Tibial nerve (tissue), 4 donors: ENCODE results near the gene TBC1D23. TPM values are rescaled to one million over a fixed set of nuclear protein-coding genes. Genes with fewer than 3 reads are reported as not detected.
A peak's percentile ranks its signal among the peaks of the same experiment; 100 is the strongest.
"Not testable (repeated sequence)": the region's sequence is repeated elsewhere in the genome, so short reads cannot be mapped to it uniquely, and the experiment has no call there.

Experiments
- DNase-seq, 2 donors: peaks; one replicate each; pipeline ENCODE4 v3.0.0-alpha.2; 2019; ENCODE audit warnings: low spot score in 2 of 2
- H3K27ac ChIP-seq, 4 donors: fragments of 200-600 bp; sonication (generic) in 3 of 4; one replicate each; pipeline ENCODE4 v1.5.1; 2017 to 2019; ENCODE audit warnings: mild to moderate bottlenecking in 1 of 4
- H3K27me3 ChIP-seq, 2 donors: fragments of 200-600 bp; sonication (generic) in 1 of 2; one replicate each; pipeline versions ENCODE4 v1.5.1 to v1.6.0; 2017 to 2019
- H3K36me3 ChIP-seq, 3 donors: fragments of 200-600 bp; sonication (generic); one replicate each; pipeline ENCODE4 v1.5.1; 2018 to 2019
- H3K4me1 ChIP-seq, 4 donors: fragments of 200-600 bp; sonication (generic) in 3 of 4; one replicate each; pipeline ENCODE4 v1.5.1; 2017 to 2019
- H3K4me3 ChIP-seq, 4 donors: fragments of 200-600 bp; sonication (generic) in 3 of 4; one replicate each; pipeline ENCODE4 v1.5.1; 2017 to 2019; ENCODE audit warnings: mild to moderate bottlenecking in 1 of 4, moderate library complexity in 1 of 4
- H3K9me3 ChIP-seq, 4 donors: fragments of 200-600 bp; sonication (generic) in 3 of 4; one replicate each; pipeline ENCODE4 v1.5.1; 2017 to 2019
- CTCF ChIP-seq, 5 experiments: fragments of 200-600 bp in 3 of 5; fragments of 450-650 bp in 2 of 5; sonication (generic) in 3 of 5; IDR thresholded peaks; one replicate each; pipeline ENCODE4 v1.5.1; 2016 to 2019; ENCODE audit warnings: antibody characterized with exemption in 5 of 5, mild to moderate bottlenecking in 3 of 5, moderate library complexity in 2 of 5
- EP300 ChIP-seq, 2 donors: sonication (generic); formaldehyde crosslinking; IDR thresholded peaks; one replicate each; pipeline ENCODE4 v1.6.1; 2017; ENCODE audit warnings: antibody characterized with exemption in 2 of 2, mild to moderate bottlenecking in 1 of 2
- POLR2A ChIP-seq, 2 donors: fragments of 450-650 bp; IDR thresholded peaks; one replicate each; pipeline ENCODE4 v1.6.1; 2017; ENCODE audit warnings: antibody characterized with exemption in 2 of 2, mild to moderate bottlenecking in 2 of 2, moderate library complexity in 2 of 2
- WGBS, 2 donors: methylation state at CpG; one replicate each; pipeline ENCODE4 v1.1.5; 2018; 5-methylcytosine and 5-hydroxymethylcytosine counted together
- total RNA-seq, 4 donors: library from RNA; depleted of rRNA; stranded (reverse); fragments of >200 nt; gene quantifications; one replicate each; pipeline ENCODE4 v1.1.0, GENCODE V29; 2016

TBC1D23 gene
- total RNA-seq, 4 donors from 2014 or later = 21.6 to 32.2 (median 28.2) TPM

- TF ChIP-seq CTCF (IDR thresholded peaks at IDR 0.05) (peak; percentile 52 to 74 (median 58)), POLR2A (IDR thresholded peaks at IDR 0.05) (no peak)
- Histone ChIP-seq H3K4me1 (peaks cover 0 to 8% (median 0%) of the 10 kb centered on the region in 4 donors), H3K27ac (no peak overlapping the region), H3K9me3 (no peaks in the 10 kb centered on the region), H3K27me3 (no peaks in the 10 kb centered on the region), H3K4me3 (no peak overlapping the region), H3K36me3 (peaks cover 0 to 56% (median 0%) of the 10 kb centered on the region in 3 donors)
- peak in 1 of 2 donors; percentile 75 for DNase-seq
- WGBS, 2 donors = 26 to 31% methylated on average over 8 of the region's 8 CpGs
These were observed 55.9 kb downstream of the TBC1D23 start for GRCh38 chr3:100316641-100317069.

GRCh38 chr3:100317912-100318311 is 57.1 kb downstream of the TBC1D23 start:
- no peak overlapping the region for H3K4me3 ChIP-seq
- H3K27ac ChIP-seq = no peak overlapping the region
- WGBS, 2 donors = 55 to 74% methylated on average over 2 of the region's 2 CpGs
- H3K36me3 ChIP-seq = peaks cover 0 to 56% (median 0%) of the 10 kb centered on the region in 3 donors
- no peak for DNase-seq
- no peaks in the 10 kb centered on the region for H3K27me3 ChIP-seq
- peaks cover 0 to 8% (median 0%) of the 10 kb centered on the region in 4 donors for H3K4me1 ChIP-seq
- TF ChIP-seq CTCF (IDR thresholded peaks at IDR 0.05) = no peak
- no peak for TF ChIP-seq POLR2A (IDR thresholded peaks at IDR 0.05)
- no peak for TF ChIP-seq EP300 (IDR thresholded peaks at IDR 0.05)
- H3K9me3 ChIP-seq = no peaks in the 10 kb centered on the region

GRCh38 chr3:100319951-100320350 is 59.2 kb downstream of the TBC1D23 start:
- Histone ChIP-seq H3K4me1 (peaks cover 0 to 8% (median 0%) of the 10 kb centered on the region in 4 donors), H3K27ac (no peak overlapping the region), H3K9me3 (no peaks in the 10 kb centered on the region), H3K36me3 (peaks cover 0 to 51% (median 0%) of the 10 kb centered on the region in 3 donors), H3K27me3 (no peaks in the 10 kb centered on the region), H3K4me3 (no peak overlapping the region)
- DNase-seq = no peak
- TF ChIP-seq CTCF (IDR thresholded peaks at IDR 0.05) = no peak
- no peak for TF ChIP-seq POLR2A (IDR thresholded peaks at IDR 0.05)
- no peak for TF ChIP-seq EP300 (IDR thresholded peaks at IDR 0.05)
- 51 to 59% methylated on average over 2 of the region's 2 CpGs for WGBS, 2 donors

- no peak overlapping the region for H3K4me3 ChIP-seq
- peaks cover 0 to 58% (median 0%) of the 10 kb centered on the region in 3 donors for H3K36me3 ChIP-seq
- DNase-seq = no peak
- H3K4me1 ChIP-seq = no peaks in the 10 kb centered on the region
- no peak overlapping the region for H3K27ac ChIP-seq
- no peaks in the 10 kb centered on the region for H3K9me3 ChIP-seq
- H3K27me3 ChIP-seq = no peaks in the 10 kb centered on the region
- TF ChIP-seq EP300 (IDR thresholded peaks at IDR 0.05) (no peak), CTCF (IDR thresholded peaks at IDR 0.05) (no peak), POLR2A (IDR thresholded peaks at IDR 0.05) (no peak)
These were observed 63.3 kb downstream of the TBC1D23 start for GRCh38 chr3:100324044-100324443.

- no peak for TF ChIP-seq EP300 (IDR thresholded peaks at IDR 0.05)
- Histone ChIP-seq H3K27ac (no peak overlapping the region), H3K4me3 (no peak overlapping the region), H3K9me3 (no peaks in the 10 kb centered on the region), H3K36me3 (peaks cover 0 to 43% (median 0%) of the 10 kb centered on the region in 3 donors), H3K27me3 (no peaks in the 10 kb centered on the region), H3K4me1 (no peaks in the 10 kb centered on the region)
- no peak for DNase-seq
These were observed 65.0 kb downstream of the TBC1D23 start for GRCh38 chr3:100325827-100326226.

GRCh38 chr3:100327377-100327776 is 66.6 kb downstream of the TBC1D23 start:
- not testable (repeated sequence) for DNase-seq, H3K27ac ChIP-seq, H3K4me1 ChIP-seq, H3K9me3 ChIP-seq, H3K4me3 ChIP-seq, H3K27me3 ChIP-seq
- 98 to 99% methylated on average over 5 of the region's 5 CpGs for WGBS, 2 donors
- peaks cover 0 to 30% (median 0%) of the 10 kb centered on the region in 3 donors for H3K36me3 ChIP-seq
